ENCODE measurements around the gene RPL38.

GRCh38 chr17:74156878-74157277, 46.6 kb upstream of the RPL38 start:
- TF ChIP-seq, protein P1, sequence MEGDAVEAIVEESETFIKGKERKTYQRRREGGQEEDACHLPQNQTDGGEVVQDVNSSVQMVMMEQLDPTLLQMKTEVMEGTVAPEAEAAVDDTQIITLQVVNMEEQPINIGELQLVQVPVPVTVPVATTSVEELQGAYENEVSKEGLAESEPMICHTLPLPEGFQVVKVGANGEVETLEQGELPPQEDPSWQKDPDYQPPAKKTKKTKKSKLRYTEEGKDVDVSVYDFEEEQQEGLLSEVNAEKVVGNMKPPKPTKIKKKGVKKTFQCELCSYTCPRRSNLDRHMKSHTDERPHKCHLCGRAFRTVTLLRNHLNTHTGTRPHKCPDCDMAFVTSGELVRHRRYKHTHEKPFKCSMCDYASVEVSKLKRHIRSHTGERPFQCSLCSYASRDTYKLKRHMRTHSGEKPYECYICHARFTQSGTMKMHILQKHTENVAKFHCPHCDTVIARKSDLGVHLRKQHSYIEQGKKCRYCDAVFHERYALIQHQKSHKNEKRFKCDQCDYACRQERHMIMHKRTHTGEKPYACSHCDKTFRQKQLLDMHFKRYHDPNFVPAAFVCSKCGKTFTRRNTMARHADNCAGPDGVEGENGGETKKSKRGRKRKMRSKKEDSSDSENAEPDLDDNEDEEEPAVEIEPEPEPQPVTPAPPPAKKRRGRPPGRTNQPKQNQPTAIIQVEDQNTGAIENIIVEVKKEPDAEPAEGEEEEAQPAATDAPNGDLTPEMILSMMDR (IDR thresholded peaks at IDR 0.05), result no peak
- no peak for TF ChIP-seq POLR2AphosphoS5 (IDR thresholded peaks at IDR 0.05)
